Common myeloid progenitor, CD34-positive (primary cell): ENCODE measurements around the gene SCN3A.

Source experiments
- CTCF ChIA-PET: fragments of 350-600 bp; sonication (Branson Sonifier 250); formaldehyde crosslinking; loops from one replicate; lab custom pipeline; 2021; ENCODE audit warnings: antibody characterized with exemption; lab: Charles Lee
- POLR2A ChIA-PET: fragments of 350-600 bp; sonication (Branson Sonifier 250); formaldehyde crosslinking; loops from one replicate; lab custom pipeline; 2021; ENCODE audit warnings: antibody characterized with exemption; lab: Charles Lee
- DNase-seq, 3 donors: peaks; one replicate each; pipeline versions ENCODE4 v3.0.0 to v3.0.0-alpha.2; 2013
- H3K27ac ChIP-seq, 2 experiments: 1 replicate in 1 of 2; 2 replicates in 1 of 2; pipeline ENCODE4 v1.7.0; 2013; ENCODE audit warnings: inconsistent platforms in 2 of 2, low read length in 2 of 2, mild to moderate bottlenecking in 2 of 2, low read depth in 1 of 2, moderate library complexity in 1 of 2; ENCODE audit not compliant: severe bottlenecking in 2 of 2, insufficient read depth in 1 of 2, poor library complexity in 1 of 2
- H3K27me3 ChIP-seq, 5 experiments: replicated peaks in 2 of 5; 1 replicate in 3 of 5; 2 replicates in 2 of 5; pipeline versions ENCODE4 v1.6.1 to v1.7.0; 2013; ENCODE audit warnings: low read length in 4 of 5, mild to moderate bottlenecking in 2 of 5, moderate library complexity in 2 of 5, inconsistent platforms in 1 of 5; ENCODE audit not compliant: insufficient read depth in 5 of 5, control insufficient read depth in 4 of 5
- H3K36me3 ChIP-seq, 4 experiments: 1 replicate in 2 of 4; 2 replicates in 2 of 4; pipeline versions ENCODE4 v1.6.1 to v1.7.0; 2013; ENCODE audit warnings: low read length in 3 of 4, control low read depth in 1 of 4, mild to moderate bottlenecking in 1 of 4; ENCODE audit not compliant: control insufficient read depth in 4 of 4, insufficient read depth in 4 of 4
- H3K4me1 ChIP-seq, 4 experiments: 1 replicate in 3 of 4; 2 replicates in 1 of 4; pipeline versions ENCODE4 v1.6.1 to v1.7.1; 2013; ENCODE audit warnings: low read length in 3 of 4, mild to moderate bottlenecking in 3 of 4, control low read depth in 1 of 4, inconsistent platforms in 1 of 4, moderate library complexity in 1 of 4; ENCODE audit not compliant: control insufficient read depth in 4 of 4, insufficient read depth in 4 of 4; ENCODE audit errors: control extremely low read depth in 1 of 4
- H3K4me3 ChIP-seq, 7 experiments: 1 replicate in 4 of 7; 2 replicates in 3 of 7; pipeline versions ENCODE4 v1.5.1 to v1.7.0; 2013; ENCODE audit warnings: mild to moderate bottlenecking in 7 of 7, low read length in 6 of 7, moderate library complexity in 6 of 7, inconsistent platforms in 2 of 7, low read depth in 2 of 7, control low read depth in 1 of 7; ENCODE audit not compliant: insufficient read depth in 4 of 7, control insufficient read depth in 1 of 7; ENCODE audit errors: extremely low read depth in 1 of 7
- H3K9me3 ChIP-seq, 5 experiments: 1 replicate in 4 of 5; 2 replicates in 1 of 5; pipeline versions ENCODE4 v1.6.1 to v1.7.1; 2013; ENCODE audit warnings: low read length in 4 of 5, mild to moderate bottlenecking in 2 of 5, inconsistent platforms in 1 of 5, low read depth in 1 of 5, moderate library complexity in 1 of 5; ENCODE audit not compliant: control insufficient read depth in 4 of 5, insufficient read depth in 2 of 5; ENCODE audit errors: control extremely low read depth in 1 of 5
- WGBS: methylation state at CpG from one replicate; pipeline ENCODE4 v1.1.5; 2013; ENCODE audit not compliant: insufficient coverage; 5-methylcytosine and 5-hydroxymethylcytosine counted together

SCN3A gene

DNA sequence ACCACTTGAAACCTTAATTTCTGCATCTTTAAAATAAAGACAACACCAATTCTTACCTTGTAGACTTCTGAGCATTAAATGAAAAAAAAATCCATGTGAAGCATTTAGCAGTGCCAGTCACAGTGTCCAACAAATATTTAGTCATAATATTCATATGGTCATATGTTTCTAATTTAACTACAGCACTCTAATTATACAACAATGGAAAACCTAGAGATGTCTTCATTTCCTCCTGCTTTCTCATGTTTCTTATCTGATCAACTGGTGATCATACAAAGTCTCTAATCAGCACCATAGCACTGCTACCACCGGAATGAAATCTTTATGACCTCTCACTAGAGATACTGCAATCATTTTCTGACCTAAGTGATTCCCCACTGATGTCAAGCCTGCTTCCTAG lies 10.2 kb upstream of the SCN3A start:
- Histone ChIP-seq H3K4me3 (no peak overlapping the region), H3K4me1 (no peaks in the 10 kb centered on the region), H3K27ac (no peak overlapping the region), H3K9me3 (no peaks in the 10 kb centered on the region), H3K36me3 (no peaks in the 10 kb centered on the region), H3K27me3 (no peaks in the 10 kb centered on the region)
- ChIA-PET CTCF (no interaction called here), POLR2A (no interaction called here)
- WGBS = 80% methylated on average over 1 of the region's 1 CpG
- DNase-seq = no peak

DNA sequence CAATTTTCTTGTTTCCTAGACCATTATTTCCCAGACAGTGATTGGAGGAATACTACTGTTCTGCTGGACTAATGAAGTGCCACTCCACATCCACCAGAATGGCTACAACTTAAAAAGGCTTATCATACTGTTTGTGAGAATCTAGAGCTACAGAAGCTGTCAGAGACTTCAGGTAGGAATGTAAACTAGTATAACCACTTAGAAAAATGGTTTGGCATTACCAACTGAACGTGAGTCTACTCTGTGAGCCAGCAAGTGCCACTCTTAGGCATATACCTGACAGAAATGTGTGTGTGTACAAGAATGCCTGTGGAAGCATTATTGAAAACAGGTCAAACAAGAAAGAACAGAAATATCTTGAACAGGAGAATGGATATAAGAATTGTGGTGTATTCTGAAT lies 4.2 kb upstream of the SCN3A start:
- Histone ChIP-seq H3K4me1 (peaks cover 0 to 5% (median 2%) of the 10 kb centered on the region in 4 experiments), H3K4me3 (no peak overlapping the region), H3K36me3 (no peaks in the 10 kb centered on the region), H3K9me3 (peaks cover 0 to 2% (median 0%) of the 10 kb centered on the region in 5 experiments), H3K27ac (no peak overlapping the region), H3K27me3 (no peaks in the 10 kb centered on the region)
- no peak for DNase-seq
- ChIA-PET CTCF (interaction anchor here (1.1 to 1.8 kb wide), 2 partner anchors 192 to 195 kb away, joined by 3 to 7 read pairs; no protein-coding TSS in a partner anchor), POLR2A (no interaction called here)
- WGBS = no CpG with 5 or more reads among the region's 1 CpG

DNA sequence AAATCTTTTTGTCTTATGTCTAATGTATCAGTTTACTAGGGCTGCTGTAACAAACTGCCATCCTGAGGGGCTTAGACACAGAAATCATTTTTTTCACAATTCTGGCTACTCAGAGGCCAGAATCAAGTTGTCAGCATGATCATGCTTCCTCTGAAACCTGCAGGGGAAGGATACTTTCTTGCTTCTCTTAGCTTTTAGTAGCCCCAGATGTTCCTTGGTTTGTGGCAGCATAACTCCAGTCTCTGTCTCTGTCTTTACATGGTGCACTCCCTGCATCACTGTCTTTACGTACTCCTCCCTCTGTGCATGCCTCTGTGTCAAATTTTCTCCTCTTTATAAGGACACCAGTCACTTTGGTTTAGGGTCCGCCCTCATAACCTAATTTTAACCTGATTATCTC lies 2.0 kb upstream of the SCN3A start:
- peaks cover 4 to 10% (median 8%) of the 10 kb centered on the region in 4 experiments for H3K4me1 ChIP-seq
- no peaks in the 10 kb centered on the region for H3K27me3 ChIP-seq
- no peak overlapping the region for H3K4me3 ChIP-seq
- H3K27ac ChIP-seq = no peak overlapping the region
- CTCF ChIA-PET = interaction anchor here (1.4 to 1.5 kb wide), 2 partner anchors 9 to 213 kb away, joined by 3 to 4 read pairs; no protein-coding TSS in a partner anchor
- H3K9me3 ChIP-seq = peaks cover 0 to 2% (median 0%) of the 10 kb centered on the region in 5 experiments
- POLR2A ChIA-PET = no interaction called here
- DNase-seq = no peak
- 88% methylated on average over 1 of the region's 2 CpGs for WGBS
- no peaks in the 10 kb centered on the region for H3K36me3 ChIP-seq

DNA sequence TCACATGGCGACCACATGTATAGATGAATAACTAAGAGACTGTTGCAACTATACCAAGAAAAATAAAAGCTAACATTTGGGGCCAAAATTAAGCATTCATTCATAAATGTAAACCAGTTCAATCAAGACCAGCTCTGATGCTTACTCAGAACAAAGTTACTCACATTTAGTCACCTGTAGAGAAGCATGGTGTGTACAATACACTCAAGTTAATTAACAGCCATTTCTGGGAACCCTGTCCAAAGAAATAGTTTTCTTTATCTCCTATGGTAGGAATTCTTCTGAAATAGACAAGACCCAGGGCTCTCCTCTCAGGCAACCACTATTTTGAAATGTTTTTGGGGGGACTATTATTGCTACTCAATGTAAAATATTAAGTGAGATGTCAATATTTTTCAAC lies 1.6 kb downstream of the SCN3A start:
- Histone ChIP-seq H3K4me3 (no peak overlapping the region), H3K27me3 (no peaks in the 10 kb centered on the region), H3K9me3 (peaks cover 0 to 2% (median 0%) of the 10 kb centered on the region in 5 experiments), H3K36me3 (no peaks in the 10 kb centered on the region), H3K27ac (no peak overlapping the region), H3K4me1 (peaks cover 4 to 10% (median 8%) of the 10 kb centered on the region in 4 experiments)
- ChIA-PET POLR2A (no interaction called here), CTCF (interaction anchor here (0.9 to 3.1 kb wide), 6 partner anchors 12 to 185 kb away, joined by 3 to 33 read pairs (median 4); partner anchors contain the start of gene SCN2A)
- no CpG with 5 or more reads among the region's 1 CpG for WGBS
- no peak for DNase-seq

DNA sequence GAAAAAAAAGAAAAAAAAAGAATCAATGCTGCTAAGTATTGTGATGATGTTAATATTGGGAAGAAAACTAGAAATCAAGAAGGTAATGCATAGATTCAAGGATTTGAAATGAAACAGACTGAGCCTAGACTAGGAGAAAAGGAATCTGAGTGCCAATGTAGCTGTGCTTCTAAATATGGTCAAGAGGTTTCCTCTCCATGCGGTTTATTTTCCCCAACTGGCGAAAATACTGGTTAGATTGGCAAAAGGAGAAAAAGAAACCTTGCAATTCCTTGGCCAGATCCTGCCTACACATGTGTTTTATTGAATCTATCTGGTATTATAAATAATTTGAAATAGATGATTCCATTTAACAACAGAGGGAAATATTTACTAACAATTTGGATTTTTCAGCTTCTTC lies 5.7 kb downstream of the SCN3A start:
- no peak for DNase-seq
- no peak overlapping the region for H3K27ac ChIP-seq
- peaks cover 2 to 10% (median 4%) of the 10 kb centered on the region in 4 experiments for H3K4me1 ChIP-seq
- H3K27me3 ChIP-seq = no peaks in the 10 kb centered on the region
- CTCF ChIA-PET = no interaction called here
- H3K4me3 ChIP-seq = no peak overlapping the region
- no peaks in the 10 kb centered on the region for H3K9me3 ChIP-seq
- no peaks in the 10 kb centered on the region for H3K36me3 ChIP-seq
- POLR2A ChIA-PET = no interaction called here
- 100% methylated on average over 1 of the region's 2 CpGs for WGBS

DNA sequence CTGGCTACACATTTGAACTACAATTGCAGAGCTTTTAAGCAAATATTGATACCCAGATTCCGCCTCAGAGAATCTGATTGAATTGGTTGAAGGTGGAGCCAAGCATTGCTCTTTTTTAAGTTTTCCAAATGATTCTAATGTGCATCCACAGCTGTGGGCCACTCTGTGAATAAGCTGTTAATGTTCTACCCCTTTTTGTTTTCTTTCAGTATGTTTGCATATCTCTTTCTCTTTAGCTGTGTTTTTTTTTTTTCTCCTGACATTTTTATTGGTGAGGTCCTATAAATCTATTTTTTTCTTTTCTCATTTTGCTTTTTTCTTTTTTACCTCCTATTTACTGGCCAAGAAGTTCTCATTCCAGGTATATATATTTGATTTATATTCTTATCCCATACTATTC lies 6.5 kb downstream of the SCN3A start:
- 100% methylated on average over 1 of the region's 1 CpG for WGBS
- Histone ChIP-seq H3K9me3 (no peaks in the 10 kb centered on the region), H3K4me1 (peaks cover 0 to 10% (median 3%) of the 10 kb centered on the region in 4 experiments), H3K27me3 (no peaks in the 10 kb centered on the region), H3K36me3 (no peaks in the 10 kb centered on the region), H3K27ac (no peak overlapping the region), H3K4me3 (no peak overlapping the region)
- DNase-seq = no peak
- ChIA-PET POLR2A (no interaction called here), CTCF (interaction anchor here (0.6 to 1.1 kb wide), 2 partner anchors 204 to 485 kb away, joined by 3 read pairs; no protein-coding TSS in a partner anchor)

DNA sequence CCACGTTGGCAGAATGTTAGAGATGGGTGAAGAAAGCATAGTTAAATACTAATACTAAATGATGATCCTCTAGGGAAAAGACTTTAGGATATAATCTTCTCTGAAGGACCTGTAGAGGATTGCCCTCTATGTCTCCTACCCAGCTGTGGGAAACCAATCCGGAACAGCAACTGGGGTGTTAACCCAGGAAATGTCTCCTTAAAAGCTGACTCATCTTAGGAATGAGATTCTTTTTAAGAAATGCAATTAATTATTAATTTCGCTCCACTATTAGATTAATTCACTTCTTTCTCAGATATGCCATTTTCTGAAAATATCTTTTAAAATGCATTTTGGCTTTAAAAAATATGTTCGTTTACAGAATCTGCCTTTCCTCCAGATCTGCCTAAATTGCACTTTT lies 7.4 kb downstream of the SCN3A start:
- H3K27me3 ChIP-seq = no peaks in the 10 kb centered on the region
- ChIA-PET CTCF (no interaction called here), POLR2A (no interaction called here)
- H3K27ac ChIP-seq = no peak overlapping the region
- H3K36me3 ChIP-seq = no peaks in the 10 kb centered on the region
- no peak for DNase-seq
- H3K4me1 ChIP-seq = peaks cover 0 to 3% (median 2%) of the 10 kb centered on the region in 4 experiments
- no CpG with 5 or more reads among the region's 4 CpGs for WGBS
- no peaks in the 10 kb centered on the region for H3K9me3 ChIP-seq
- H3K4me3 ChIP-seq = no peak overlapping the region
